Body of pancreas (tissue), 4 donors: ENCODE data around the gene EIF5B.

Experiments used
- CTCF ChIP-seq, 7 experiments: fragments of 450-650 bp in 4 of 7; fragments of 200-600 bp in 3 of 7; sonication (generic) in 3 of 7; IDR thresholded peaks; one replicate each; pipeline ENCODE4 v1.5.1; 2016 to 2019; ENCODE audit warnings: antibody characterized with exemption in 7 of 7
- POLR2A ChIP-seq, 3 donors: fragments of 450-650 bp; IDR thresholded peaks; one replicate each; pipeline ENCODE4 v1.6.1; 2016; ENCODE audit warnings: antibody characterized with exemption in 3 of 3, mild to moderate bottlenecking in 2 of 3

DNA sequence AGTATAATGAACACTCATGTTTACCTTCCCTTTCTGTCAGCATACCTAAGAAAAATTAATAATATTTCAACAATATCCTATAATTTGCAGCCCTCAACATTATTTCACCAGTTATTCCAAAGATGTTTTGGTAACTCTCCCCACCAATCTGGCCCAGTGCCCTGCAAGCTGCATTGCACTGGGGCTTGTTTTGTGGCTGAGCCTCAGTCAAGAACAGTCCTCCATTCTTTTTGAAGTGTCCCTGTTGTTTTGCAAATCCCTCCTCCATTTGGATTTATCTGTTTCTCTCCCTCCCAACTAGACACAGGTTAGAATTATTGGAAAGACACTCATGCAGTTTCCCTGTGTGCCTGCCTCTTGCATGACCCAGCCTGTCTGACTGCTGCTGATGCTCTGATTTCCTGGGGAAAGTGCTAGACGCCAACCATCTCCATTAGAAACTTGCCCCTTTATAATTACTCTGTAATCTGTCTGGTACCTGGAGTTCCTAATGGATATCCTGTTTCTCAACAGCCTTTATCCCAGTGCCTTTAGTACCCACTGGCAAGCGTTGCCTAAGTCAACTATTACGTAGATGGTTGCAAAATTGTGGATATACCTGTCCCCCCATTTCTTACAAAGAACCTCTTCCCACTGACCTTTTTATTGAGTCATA lies 60.2 kb downstream of the EIF5B start:
- no peak for TF ChIP-seq CTCF (IDR thresholded peaks at IDR 0.05)
- TF ChIP-seq POLR2A (IDR thresholded peaks at IDR 0.05) = no peak
